Subcutaneous adipose tissue (tissue), 4 donors: ENCODE results near the gene MGAT4B. TPM values are rescaled to one million over a fixed set of nuclear protein-coding genes. Genes with fewer than 3 reads are reported as not detected.

Experiments used
- CTCF ChIP-seq: fragments of 450-650 bp; IDR thresholded peaks from one replicate; pipeline ENCODE4 v1.5.1; 2016; ENCODE audit warnings: low read depth, mild to moderate bottlenecking, control low read depth, antibody characterized with exemption, moderate library complexity
- total RNA-seq, 4 donors: library from RNA; depleted of rRNA; stranded (reverse); fragments of >200 nt; gene quantifications; one replicate each; pipeline ENCODE4 v1.1.0, GENCODE V29; 2016

The MGAT4B gene
- total RNA-seq, 4 donors from 2014 or later: 47.9 to 101 (median 84.2) TPM

DNA sequence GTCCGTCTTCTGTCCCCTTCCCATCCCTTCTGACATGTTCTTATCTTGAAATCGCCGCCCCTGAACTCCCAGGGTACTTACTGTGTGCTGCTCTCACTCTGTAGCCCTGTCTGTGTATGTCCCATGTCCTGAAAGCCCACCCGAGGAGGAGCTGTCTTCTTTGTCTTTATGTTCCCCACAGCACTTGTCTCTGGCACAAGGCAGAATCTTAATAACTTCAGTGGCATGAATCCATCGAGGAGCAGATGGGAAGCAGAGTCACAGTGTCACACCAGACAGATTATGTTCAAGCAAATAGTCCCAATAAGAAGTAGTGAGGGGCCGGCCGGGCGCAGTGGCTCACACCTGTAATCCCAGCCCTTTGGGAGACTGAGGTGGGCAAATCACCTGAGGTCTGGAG is 42.6 kb downstream of the MGAT4B start:
- no peak for TF ChIP-seq CTCF

GRCh38 chr5:179763215-179763945 is 43.3 kb downstream of the MGAT4B start:
- no peak for TF ChIP-seq CTCF

DNA sequence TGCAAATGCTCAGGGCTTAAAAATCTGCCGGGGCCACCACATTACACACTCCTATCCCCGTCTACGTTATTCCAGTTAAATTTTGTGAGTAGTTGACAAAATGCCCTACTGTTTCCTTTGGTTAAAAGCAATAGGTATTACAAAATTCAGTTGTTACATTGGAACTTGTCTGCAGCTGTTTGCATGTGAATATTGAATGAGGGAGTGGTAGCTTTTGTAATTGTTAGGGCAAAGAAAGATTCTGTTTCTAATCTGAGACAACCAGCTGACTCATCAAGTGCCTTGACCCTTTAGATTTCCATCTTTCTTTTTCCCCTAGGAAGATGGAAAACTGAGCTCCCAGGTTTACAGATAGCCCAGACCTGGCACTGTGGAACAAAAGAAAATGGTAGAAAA is 43.9 kb downstream of the MGAT4B start:
- TF ChIP-seq CTCF: no peak

DNA sequence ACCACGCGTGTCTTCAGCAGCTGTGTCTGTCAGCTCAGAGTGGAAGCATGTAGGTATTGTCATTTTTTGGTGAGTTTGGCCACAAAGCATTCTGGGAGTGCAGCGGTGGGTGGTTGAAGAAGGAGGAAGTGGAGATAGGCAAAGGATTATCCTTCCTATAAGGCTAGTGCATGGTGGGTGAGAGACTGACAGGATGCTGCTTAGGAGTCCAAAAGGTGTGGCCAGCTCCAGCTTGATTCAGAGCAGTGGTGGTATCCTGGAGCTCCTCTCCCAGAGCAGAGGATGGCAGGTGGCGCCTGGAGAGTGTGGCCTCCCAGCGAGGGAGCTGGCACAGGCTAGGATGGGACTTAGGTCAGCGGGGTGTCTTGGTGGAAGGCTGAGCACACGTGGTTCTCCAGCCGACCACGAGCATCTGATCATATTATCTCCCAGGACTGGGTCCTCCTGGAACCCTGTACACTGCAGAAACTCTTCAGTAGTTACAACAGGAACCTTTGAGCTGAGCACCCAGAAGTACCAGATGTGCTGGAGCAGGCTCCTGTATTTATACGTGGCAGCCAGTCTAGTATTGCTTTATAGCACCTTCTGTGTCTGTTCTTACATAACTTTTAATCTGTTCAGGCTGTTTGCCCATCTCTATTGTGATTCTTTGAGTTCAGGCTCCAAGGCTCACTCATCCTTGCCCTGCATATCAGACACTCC is 44.4 kb downstream of the MGAT4B start:
- TF ChIP-seq CTCF: no peak

DNA sequence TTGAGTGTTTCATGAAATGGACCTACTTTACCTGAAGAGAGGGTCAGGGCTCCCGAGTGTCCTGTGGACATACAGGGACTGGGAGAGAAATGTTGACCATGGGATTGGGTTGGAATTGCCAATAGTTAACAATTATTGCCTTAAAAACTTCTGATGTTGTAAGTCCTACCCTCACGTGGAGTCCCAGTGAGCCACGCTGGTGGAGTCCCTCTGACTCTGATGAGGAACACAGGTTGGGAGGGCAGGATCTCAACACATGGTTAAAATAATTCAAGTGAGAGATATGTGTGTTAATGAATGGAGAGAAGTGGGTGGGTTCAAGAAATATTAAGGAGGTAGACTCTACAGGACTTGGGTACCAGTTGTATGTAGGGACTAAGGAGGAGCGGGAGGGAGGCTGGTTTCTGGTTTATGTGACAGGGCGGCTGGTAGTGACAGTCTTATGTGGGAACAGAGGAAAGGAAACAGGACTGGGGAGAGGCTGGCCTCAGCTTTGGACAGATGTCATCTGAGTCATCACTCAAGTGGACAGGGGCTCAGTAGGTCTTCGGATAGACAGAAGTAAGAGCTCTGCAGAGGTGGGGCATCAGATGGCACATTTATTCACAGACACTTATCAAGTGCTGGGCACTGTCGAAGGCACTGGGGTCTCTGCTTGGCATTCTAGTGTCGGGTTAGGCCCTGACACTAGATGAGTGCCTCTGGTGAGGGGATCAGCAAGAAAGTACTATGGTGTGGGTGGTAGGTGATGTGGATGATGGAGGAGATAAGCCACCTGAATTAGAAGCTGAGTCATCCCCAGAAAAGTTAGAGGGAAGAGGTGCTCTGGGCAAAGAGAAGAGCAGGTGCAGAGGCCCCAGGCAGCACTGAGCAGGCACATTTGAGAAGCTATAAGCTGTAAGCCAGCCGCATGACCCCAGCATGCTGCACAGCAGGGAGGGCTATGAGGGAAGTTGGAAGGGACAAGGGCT is 46.8 kb downstream of the MGAT4B start:
- TF ChIP-seq CTCF: no peak

- no peak for TF ChIP-seq CTCF
These were observed 47.7 kb downstream of the MGAT4B start for GRCh38 chr5:179758955-179759354.
